GM12878 (cell line): ENCODE results near the gene SRA1. TPM values are rescaled to one million over a fixed set of nuclear protein-coding genes. Genes with fewer than 3 reads are reported as not detected.
A peak's percentile ranks its signal among the peaks of the same experiment; 100 is the strongest.

Experiments used
- ASH2L ChIP-seq: fragments of 300-600, 200-600 bp; sonication (generic); IDR thresholded peaks from 2 replicates; pipeline ENCODE4 v1.6.1; 2017; ENCODE audit warnings: low read depth, mild to moderate bottlenecking, borderline replicate concordance
- ATF2 ChIP-seq: IDR thresholded peaks from 2 replicates; pipeline ENCODE4 v1.6.1; 2012; ENCODE audit warnings: low read length, inconsistent platforms
- ATF7 ChIP-seq: fragments of 450-650 bp; IDR thresholded peaks from 2 replicates; pipeline ENCODE4 v1.6.1; 2016; ENCODE audit warnings: low read depth, mild to moderate bottlenecking
- BMI1 ChIP-seq: fragments of 450-650 bp; IDR thresholded peaks from 2 replicates; pipeline ENCODE4 v1.6.1; 2016; ENCODE audit warnings: mild to moderate bottlenecking, moderate library complexity, borderline replicate concordance
- CEBPZ ChIP-seq: fragments of 150-350 bp; IDR thresholded peaks from 2 replicates; pipeline ENCODE4 v1.6.1; 2016; ENCODE audit warnings: low read depth, low read length
- CUX1 ChIP-seq: IDR thresholded peaks from 2 replicates; pipeline ENCODE4 v1.6.1; 2012; ENCODE audit warnings: improper control_type of control experiment, low read depth, low read length; ENCODE audit not compliant: insufficient replicate concordance
- IRF4 ChIP-seq: IDR thresholded peaks from 2 replicates; pipeline ENCODE4 v1.6.1; 2011; ENCODE audit warnings: low read depth, low read length
- MAX ChIP-seq: IDR thresholded peaks from 2 replicates; pipeline ENCODE4 v1.6.1; 2012; ENCODE audit warnings: low read depth, low read length, improper control_type of control experiment
- MTA3 ChIP-seq: IDR thresholded peaks from 2 replicates; pipeline ENCODE4 v1.6.1; 2012; ENCODE audit warnings: low read length, inconsistent platforms, borderline replicate concordance
- NR2F1 ChIP-seq: fragments of 450-650 bp; conservative IDR thresholded peaks from 2 replicates; pipeline ENCODE4 v1.6.1; 2017; ENCODE audit warnings: mild to moderate bottlenecking
- PKNOX1 ChIP-seq: fragments of 450-650 bp; IDR thresholded peaks from 2 replicates; pipeline ENCODE4 v1.6.1; 2016; ENCODE audit warnings: mild to moderate bottlenecking
- POU2F2 ChIP-seq: IDR thresholded peaks from 3 replicates; pipeline ENCODE4 v1.6.1; 2011; ENCODE audit warnings: low read depth, mild to moderate bottlenecking, low read length, borderline replicate concordance
- SIN3A ChIP-seq: IDR thresholded peaks from 2 replicates; pipeline ENCODE4 v1.6.1; 2012; ENCODE audit warnings: low read depth, low read length, improper control_type of control experiment
- SMAD5 ChIP-seq: IDR thresholded peaks from 2 replicates; pipeline ENCODE4 v1.6.1; 2016; ENCODE audit warnings: antibody characterized with exemption, low read depth
- TCF12 ChIP-seq: IDR thresholded peaks from 2 replicates; pipeline ENCODE4 v1.6.1; 2011; ENCODE audit warnings: low read depth, mild to moderate bottlenecking, low read length
- TCF3 ChIP-seq: IDR thresholded peaks from 2 replicates; pipeline ENCODE4 v1.6.1; 2012; ENCODE audit warnings: low read depth, mild to moderate bottlenecking, low read length, borderline replicate concordance; ENCODE audit not compliant: insufficient read depth
- ZNF24 ChIP-seq: fragments of 450-650 bp; IDR thresholded peaks from 2 replicates; pipeline ENCODE4 v1.6.1; 2017; ENCODE audit warnings: antibody characterized with exemption, mild to moderate bottlenecking
- polyA plus RNA-seq, 11 experiments: library from polyadenylated mRNA; depleted of rRNA in 4 of 11; unstranded in 6 of 11; stranded (reverse) in 5 of 11; fragments of >200 nt; fragmentation: Nextera tagmentation in 4 of 11; fragmentation: Illumina TruSeq in 1 of 11; extraction: Ambion mirVana in 4 of 11; extraction: Trizol in 1 of 11; gene quantifications; 1 replicate in 1 of 11; 2 replicates in 10 of 11; pipeline versions ENCODE4 v1.2.1 to v1.2.3, GENCODE V29; 2011 to 2016; ENCODE audit warnings: inconsistent platforms in 2 of 11, missing spikeins in 2 of 11, low read depth in 1 of 11
- total RNA-seq, 4 experiments: library from RNA; depleted of rRNA in 3 of 4; stranded (reverse); fragments of >200 nt in 3 of 4; fragmentation: Illumina TruSeq in 1 of 4; extraction: Trizol in 1 of 4; gene quantifications; 2 replicates each; pipeline versions ENCODE4 v1.2.1 to v1.2.3, GENCODE V29; 2013 to 2021

SRA1 gene
- total and polyA plus RNA-seq, 10 of the 15 experiments (the other 5 are each of a cell fraction or from before 2014, with no cell fraction given), result 35.3 to 127 (median 56.1) TPM

- no peak for TF ChIP-seq CEBPZ
- TF ChIP-seq ASH2L, result no peak
- TF ChIP-seq CUX1, result no peak
- TF ChIP-seq ATF2, result peak; percentile 93
- peak; percentile 98 for TF ChIP-seq ATF7
- no peak for TF ChIP-seq IRF4
- TF ChIP-seq NR2F1, result no peak; the same call in none of the 2 replicates
- peak; percentile 62 for TF ChIP-seq TCF3
- peak; percentile 86; the same call in 1 of the 2 replicates for TF ChIP-seq SMAD5
- peak; percentile 91 for TF ChIP-seq MAX
- TF ChIP-seq MTA3, result no peak
- no peak for TF ChIP-seq TCF12
- peak; percentile 66; the same call in 1 of the 3 replicates for TF ChIP-seq POU2F2
- TF ChIP-seq BMI1, result no peak
- peak; percentile 59; the same call in 1 of the 2 replicates for TF ChIP-seq SIN3A
- no peak for TF ChIP-seq ZNF24
- peak; percentile 89 for TF ChIP-seq PKNOX1
Observed at GRCh38 chr5:140564196-140565023, 7.1 kb upstream of the SRA1 start, which contains the start of the genes APBB3 and SLC35A4 (continued).
